ENCODE results near the gene ABLIM3. TPM values are rescaled to one million over a fixed set of nuclear protein-coding genes. Genes with fewer than 3 reads are reported as not detected.

Gene ABLIM3
- total and polyA plus RNA-seq, 2 of the 8 experiments (the other 6 are each of a cell fraction or from before 2014, with no cell fraction given) = 0.36 to 0.56 TPM

GRCh38 chr5:149143470-149143869 is 2.2 kb downstream of the ABLIM3 start (continued):
- TF ChIP-seq PHF8 (conservative IDR thresholded peaks at IDR 0.05; ENCODE audit: low read depth, low read length) (no peak), RXRA (IDR thresholded peaks at IDR 0.05; ENCODE audit: insufficient read depth, low read depth, low read length) (no peak), BACH1 (IDR thresholded peaks at IDR 0.05; ENCODE audit: low read length) (no peak)
